OCI-LY7 (cell line): ENCODE data around the gene CHST11.

Source experiments
- EZH2phosphoT487 ChIP-seq: fragments of 200-600 bp; sonication (generic); IDR thresholded peaks from 2 replicates; pipeline ENCODE4 v1.6.1; 2018; ENCODE audit warnings: low read depth, borderline replicate concordance, mild to moderate bottlenecking, mixed run types, antibody characterized with exemption, low read length, moderate library complexity, mixed read lengths
- TF ChIP-seq, protein P1 (sequence below): fragments of 200-600 bp; sonication (generic); conservative IDR thresholded peaks from 2 replicates; pipeline ENCODE4 v1.5.1; 2014; ENCODE audit warnings: mild to moderate bottlenecking, antibody characterized with exemption, low read length, moderate library complexity, mixed read lengths

DNA sequence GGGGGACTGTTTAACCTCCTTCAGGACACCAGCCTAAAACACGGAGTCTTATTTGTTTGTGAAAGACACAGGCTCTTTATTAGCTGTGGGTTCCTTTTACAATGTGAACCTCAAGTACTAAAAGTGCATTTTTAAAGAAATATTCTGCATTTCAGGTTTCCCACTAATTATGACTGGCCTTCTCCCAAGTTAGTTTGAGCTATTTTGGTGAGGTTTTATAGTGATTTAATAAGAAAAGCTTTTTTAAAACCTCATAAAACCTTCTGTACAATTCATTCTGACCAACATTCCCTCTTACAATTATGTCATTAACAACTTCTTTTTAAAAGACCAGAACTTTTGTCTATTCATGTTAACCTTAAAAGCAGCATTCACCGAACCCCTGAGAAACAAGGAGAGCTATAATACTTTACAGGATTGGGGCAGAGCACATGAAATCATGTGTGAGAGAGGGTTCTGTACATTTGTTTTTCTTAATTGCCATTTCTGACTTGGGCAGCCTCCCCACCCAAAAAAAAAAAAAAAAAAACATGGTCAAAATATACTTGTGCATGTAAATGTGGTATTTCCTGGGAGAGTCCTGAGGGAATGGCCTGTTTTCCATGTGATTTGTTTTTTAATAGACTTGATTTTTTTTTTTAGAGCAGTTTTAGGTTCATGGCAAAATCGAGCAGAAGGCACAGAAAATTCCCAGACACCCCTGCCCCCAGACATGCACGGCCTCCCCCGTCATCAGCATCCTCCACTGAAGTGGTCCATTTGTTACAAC, 169.5 kb downstream of the CHST11 start:
- TF ChIP-seq, protein P1, sequence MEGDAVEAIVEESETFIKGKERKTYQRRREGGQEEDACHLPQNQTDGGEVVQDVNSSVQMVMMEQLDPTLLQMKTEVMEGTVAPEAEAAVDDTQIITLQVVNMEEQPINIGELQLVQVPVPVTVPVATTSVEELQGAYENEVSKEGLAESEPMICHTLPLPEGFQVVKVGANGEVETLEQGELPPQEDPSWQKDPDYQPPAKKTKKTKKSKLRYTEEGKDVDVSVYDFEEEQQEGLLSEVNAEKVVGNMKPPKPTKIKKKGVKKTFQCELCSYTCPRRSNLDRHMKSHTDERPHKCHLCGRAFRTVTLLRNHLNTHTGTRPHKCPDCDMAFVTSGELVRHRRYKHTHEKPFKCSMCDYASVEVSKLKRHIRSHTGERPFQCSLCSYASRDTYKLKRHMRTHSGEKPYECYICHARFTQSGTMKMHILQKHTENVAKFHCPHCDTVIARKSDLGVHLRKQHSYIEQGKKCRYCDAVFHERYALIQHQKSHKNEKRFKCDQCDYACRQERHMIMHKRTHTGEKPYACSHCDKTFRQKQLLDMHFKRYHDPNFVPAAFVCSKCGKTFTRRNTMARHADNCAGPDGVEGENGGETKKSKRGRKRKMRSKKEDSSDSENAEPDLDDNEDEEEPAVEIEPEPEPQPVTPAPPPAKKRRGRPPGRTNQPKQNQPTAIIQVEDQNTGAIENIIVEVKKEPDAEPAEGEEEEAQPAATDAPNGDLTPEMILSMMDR: no peak
- no peak for TF ChIP-seq EZH2phosphoT487
